ENCODE data around the gene PTGES.

DNA sequence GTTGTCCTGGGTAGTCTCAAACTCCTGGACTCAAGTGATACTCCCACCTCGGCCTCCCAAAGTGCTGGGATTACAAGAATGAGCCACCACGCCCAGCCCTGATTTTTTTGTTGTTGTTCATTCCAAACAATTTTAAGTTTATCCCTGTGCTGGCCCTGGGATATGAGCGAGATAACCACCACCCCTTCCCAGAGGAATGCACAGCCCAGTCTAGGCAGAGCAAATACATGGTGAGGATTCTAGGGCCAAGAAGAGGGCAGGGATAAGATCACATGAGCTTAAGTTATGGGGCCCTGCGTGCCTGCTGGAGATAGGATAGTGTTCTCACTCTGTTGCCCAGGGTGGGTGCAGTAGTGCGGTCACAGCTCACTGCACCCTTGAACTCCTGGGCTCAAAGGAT, 29.1 kb upstream of the PTGES start:
- TF ChIP-seq, protein P1, sequence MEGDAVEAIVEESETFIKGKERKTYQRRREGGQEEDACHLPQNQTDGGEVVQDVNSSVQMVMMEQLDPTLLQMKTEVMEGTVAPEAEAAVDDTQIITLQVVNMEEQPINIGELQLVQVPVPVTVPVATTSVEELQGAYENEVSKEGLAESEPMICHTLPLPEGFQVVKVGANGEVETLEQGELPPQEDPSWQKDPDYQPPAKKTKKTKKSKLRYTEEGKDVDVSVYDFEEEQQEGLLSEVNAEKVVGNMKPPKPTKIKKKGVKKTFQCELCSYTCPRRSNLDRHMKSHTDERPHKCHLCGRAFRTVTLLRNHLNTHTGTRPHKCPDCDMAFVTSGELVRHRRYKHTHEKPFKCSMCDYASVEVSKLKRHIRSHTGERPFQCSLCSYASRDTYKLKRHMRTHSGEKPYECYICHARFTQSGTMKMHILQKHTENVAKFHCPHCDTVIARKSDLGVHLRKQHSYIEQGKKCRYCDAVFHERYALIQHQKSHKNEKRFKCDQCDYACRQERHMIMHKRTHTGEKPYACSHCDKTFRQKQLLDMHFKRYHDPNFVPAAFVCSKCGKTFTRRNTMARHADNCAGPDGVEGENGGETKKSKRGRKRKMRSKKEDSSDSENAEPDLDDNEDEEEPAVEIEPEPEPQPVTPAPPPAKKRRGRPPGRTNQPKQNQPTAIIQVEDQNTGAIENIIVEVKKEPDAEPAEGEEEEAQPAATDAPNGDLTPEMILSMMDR (IDR thresholded peaks at IDR 0.05): no peak
- no peak for TF ChIP-seq POLR2A (IDR thresholded peaks at IDR 0.05)

All from testis (tissue), 2 donors.